Vagina (tissue), 2 donors: ENCODE data around the gene MRPL50.

Source experiments
- POLR2AphosphoS5 ChIP-seq, 2 donors: sonication (generic); formaldehyde crosslinking; IDR thresholded peaks; one replicate each; pipeline ENCODE4 v1.9.0; 2017; ENCODE audit warnings: antibody characterized with exemption in 2 of 2, mild to moderate bottlenecking in 2 of 2, low read depth in 1 of 2; ENCODE audit not compliant: insufficient read depth in 1 of 2
- TF ChIP-seq, protein P1 (sequence below), 3 experiments: fragments of 450-650 bp in 2 of 3; fragments of 200-600 bp in 1 of 3; sonication (generic) in 1 of 3; IDR thresholded peaks; one replicate each; pipeline ENCODE4 v1.5.1; 2017 to 2019; ENCODE audit warnings: antibody characterized with exemption in 3 of 3, mild to moderate bottlenecking in 2 of 3, moderate library complexity in 2 of 3

DNA sequence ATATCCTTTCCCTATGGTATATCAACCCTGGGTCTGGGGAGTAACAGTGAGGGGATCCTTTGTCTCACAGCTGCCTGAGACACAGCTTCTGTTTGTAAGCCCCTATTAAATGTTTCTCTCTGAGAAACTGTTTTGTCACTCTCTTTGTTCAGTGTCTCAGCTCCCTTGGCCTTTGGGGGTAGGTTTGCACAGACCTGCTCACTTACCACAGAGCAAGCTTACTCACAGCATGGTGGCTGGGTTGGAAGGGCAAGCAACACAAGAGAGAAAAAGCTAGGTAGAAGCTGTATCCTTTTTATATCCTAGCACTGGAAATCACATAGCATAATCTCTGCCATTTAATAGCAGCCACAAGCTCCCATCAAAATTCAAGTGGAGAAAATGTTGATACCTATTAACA is 18.1 kb downstream of the MRPL50 start:
- TF ChIP-seq, protein P1, sequence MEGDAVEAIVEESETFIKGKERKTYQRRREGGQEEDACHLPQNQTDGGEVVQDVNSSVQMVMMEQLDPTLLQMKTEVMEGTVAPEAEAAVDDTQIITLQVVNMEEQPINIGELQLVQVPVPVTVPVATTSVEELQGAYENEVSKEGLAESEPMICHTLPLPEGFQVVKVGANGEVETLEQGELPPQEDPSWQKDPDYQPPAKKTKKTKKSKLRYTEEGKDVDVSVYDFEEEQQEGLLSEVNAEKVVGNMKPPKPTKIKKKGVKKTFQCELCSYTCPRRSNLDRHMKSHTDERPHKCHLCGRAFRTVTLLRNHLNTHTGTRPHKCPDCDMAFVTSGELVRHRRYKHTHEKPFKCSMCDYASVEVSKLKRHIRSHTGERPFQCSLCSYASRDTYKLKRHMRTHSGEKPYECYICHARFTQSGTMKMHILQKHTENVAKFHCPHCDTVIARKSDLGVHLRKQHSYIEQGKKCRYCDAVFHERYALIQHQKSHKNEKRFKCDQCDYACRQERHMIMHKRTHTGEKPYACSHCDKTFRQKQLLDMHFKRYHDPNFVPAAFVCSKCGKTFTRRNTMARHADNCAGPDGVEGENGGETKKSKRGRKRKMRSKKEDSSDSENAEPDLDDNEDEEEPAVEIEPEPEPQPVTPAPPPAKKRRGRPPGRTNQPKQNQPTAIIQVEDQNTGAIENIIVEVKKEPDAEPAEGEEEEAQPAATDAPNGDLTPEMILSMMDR (IDR thresholded peaks at IDR 0.05), result no peak
- no peak for TF ChIP-seq POLR2AphosphoS5 (IDR thresholded peaks at IDR 0.05; ENCODE audit: insufficient read depth in 1 of 2, low read depth in 1 of 2)
